K562 (cell line): ENCODE data around the gene LONRF2. TPM values are rescaled to one million over a fixed set of nuclear protein-coding genes. Genes with fewer than 3 reads are reported as not detected.
A peak's percentile ranks its signal among the peaks of the same experiment; 100 is the strongest.

Experiments used
- BCL6 ChIP-seq: fragments of 250-450 bp; sonication (Bioruptor Pico); IDR thresholded peaks from 2 replicates; pipeline ENCODE4 v1.4.0; 2020
- CAMTA2 ChIP-seq: fragments of 250-450 bp; sonication (Bioruptor Pico); conservative IDR thresholded peaks from 2 replicates; pipeline ENCODE4 v1.5.1; 2022
- DACH1 ChIP-seq: fragments of 450-650 bp; IDR thresholded peaks from 2 replicates; pipeline ENCODE4 v1.6.1; 2018; ENCODE audit not compliant: partially characterized antibody
- DIDO1 ChIP-seq: fragments of 450-650 bp; IDR thresholded peaks from 2 replicates; pipeline ENCODE4 v1.6.1; 2016; ENCODE audit warnings: low read depth, missing biosample characterization, missing genetic modification characterization
- LCOR ChIP-seq: sonication (generic); formaldehyde crosslinking; IDR thresholded peaks from 2 replicates; pipeline ENCODE4 v1.8.0; 2022; ENCODE audit warnings: mild to moderate bottlenecking, missing genetic modification reagents
- MYC ChIP-seq, 2 experiments: fragments of 250-450 bp in 1 of 2; sonication (Bioruptor Pico) in 1 of 2; IDR thresholded peaks; 2 replicates each; pipeline versions ENCODE4 v1.5.1 to v1.6.1; 2012 to 2021; ENCODE audit warnings: low read depth in 2 of 2, borderline replicate concordance in 1 of 2, improper control_type of control experiment in 1 of 2, low read length in 1 of 2, mild to moderate bottlenecking in 1 of 2, moderate library complexity in 1 of 2
- NFXL1 ChIP-seq: fragments of 450-650 bp; formaldehyde crosslinking; IDR thresholded peaks from 2 replicates; pipeline ENCODE4 v1.4.0; 2021; ENCODE audit warnings: mild to moderate bottlenecking
- RBM25 ChIP-seq: fragments of 200-400 bp; formaldehyde crosslinking; IDR thresholded peaks from 2 replicates; pipeline ENCODE4 v1.6.1; 2018; ENCODE audit warnings: low read length, low read depth, moderate library complexity; ENCODE audit not compliant: severe bottlenecking
- REST ChIP-seq, 2 experiments: fragments of 450-650 bp; formaldehyde crosslinking in 1 of 2; IDR thresholded peaks; 2 replicates each; pipeline versions ENCODE4 v1.4.0 to v1.6.1; 2014 to 2020; ENCODE audit warnings: mild to moderate bottlenecking in 2 of 2, borderline replicate concordance in 1 of 2, low read depth in 1 of 2
- SMARCA5 ChIP-seq: fragments of 450-650 bp; IDR thresholded peaks from 2 replicates; pipeline ENCODE4 v1.6.1; 2016
- SUPT5H ChIP-seq: fragments of 450-650 bp; IDR thresholded peaks from 2 replicates; pipeline ENCODE4 v1.6.1; 2016
- TBL1XR1 ChIP-seq, 2 experiments: IDR thresholded peaks; 2 replicates each; pipeline ENCODE4 v1.6.1; 2012; ENCODE audit warnings: improper control_type of control experiment in 2 of 2, low read length in 2 of 2, mild to moderate bottlenecking in 1 of 2
- YY1 ChIP-seq, 3 experiments: IDR thresholded peaks; 2 replicates each; pipeline ENCODE4 v1.6.1; 2011; ENCODE audit warnings: low read length in 2 of 3, mild to moderate bottlenecking in 2 of 3, moderate library complexity in 2 of 3, borderline replicate concordance in 1 of 3, control low read depth in 1 of 3, low read depth in 1 of 3; ENCODE audit not compliant: insufficient read depth in 3 of 3, insufficient replicate concordance in 2 of 3, control insufficient read depth in 1 of 3, insufficient read length in 1 of 3; ENCODE audit errors: extremely low read depth in 1 of 3
- ZNF583 ChIP-seq: fragments of 250-450 bp; sonication (Bioruptor Pico); IDR thresholded peaks from 2 replicates; pipeline ENCODE4 v1.4.0; 2020
- polyA plus RNA-seq, 8 experiments: library from polyadenylated mRNA; depleted of rRNA in 4 of 8; stranded (reverse) in 5 of 8; unstranded in 3 of 8; fragments of >200 nt; fragmentation: Nextera tagmentation in 2 of 8; fragmentation: Illumina TruSeq in 1 of 8; extraction: Ambion mirVana in 2 of 8; extraction: Trizol in 1 of 8; gene quantifications; 2 replicates each; pipeline versions ENCODE4 v1.2.1 to v1.2.3, GENCODE V29; 2011 to 2014; ENCODE audit warnings: inconsistent platforms in 1 of 8, missing spikeins in 1 of 8
- total RNA-seq, 7 experiments: library from RNA; depleted of rRNA in 6 of 7; stranded (reverse); fragments of >200 nt in 6 of 7; fragmentation: Illumina TruSeq in 2 of 7; extraction: Trizol in 2 of 7; gene quantifications; 2 replicates each; pipeline versions ENCODE4 v1.2.1 to v1.2.3, GENCODE V29; 2011 to 2021; ENCODE audit warnings: low replicate concordance in 1 of 7
- TF ChIP-seq, protein P1 (sequence below): fragments of 250-450 bp; sonication (Bioruptor Pico); IDR thresholded peaks from 2 replicates; pipeline ENCODE4 v1.4.0; 2020; ENCODE audit warnings: mild to moderate bottlenecking, moderate library complexity, borderline replicate concordance
- TF ChIP-seq, protein P2 (sequence below): fragments of 250-450 bp; sonication (Bioruptor Pico); IDR thresholded peaks from 2 replicates; pipeline ENCODE4 v1.6.1; 2021; ENCODE audit warnings: mild to moderate bottlenecking

The LONRF2 gene
- total and polyA plus RNA-seq, 9 of the 15 experiments (the other 6 are each of a cell fraction or from before 2014, with no cell fraction given): 0.35 to 5.0 (median 2.7) TPM

DNA sequence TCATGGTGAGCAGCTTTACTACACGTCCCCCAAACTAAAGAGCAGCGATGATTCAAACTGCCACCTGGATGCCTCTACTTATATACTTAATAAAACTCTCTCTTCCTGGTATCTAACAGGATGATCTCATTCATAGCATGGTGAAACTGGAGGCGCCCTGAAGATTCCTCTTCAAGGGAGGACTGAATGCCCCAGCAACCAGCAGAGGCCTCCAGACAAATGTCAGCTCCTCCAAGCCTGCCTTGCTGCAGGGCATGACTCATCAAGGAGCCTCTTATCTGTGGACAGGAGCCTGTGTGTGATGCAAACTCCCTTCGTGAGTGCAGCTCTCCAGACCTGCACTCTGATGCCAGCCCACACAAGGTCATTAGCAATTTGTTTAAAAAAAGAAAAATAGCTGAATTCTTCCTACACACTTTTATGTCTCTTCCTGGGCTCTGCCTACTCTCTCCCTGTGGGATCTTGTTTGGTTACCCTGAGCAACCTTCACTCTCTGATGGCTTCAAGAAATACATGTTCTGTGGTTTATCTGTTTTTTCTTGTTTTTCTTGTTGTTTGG is 30.2 kb downstream of the LONRF2 start (continued):
- TF ChIP-seq REST (IDR thresholded peaks at IDR 0.05; ENCODE audit: borderline replicate concordance) (peak; percentile 47; the same call in 1 of the 2 replicates), REST (CRISPR knock-in tag; IDR thresholded peaks at IDR 0.05; ENCODE audit: low read depth) (no peak), SMARCA5 (no peak), DIDO1 (tag) (no peak), ZNF583 (peak; percentile 73; the same call in 1 of the 2 replicates), CAMTA2 (CRISPR knock-in tag) (no peak), SUPT5H (no peak), RBM25 (no peak), TBL1XR1 (IDR thresholded peaks at IDR 0.05; ENCODE audit: low read length in 2 of 2) (peak in 1 of 2 experiments; percentile 70; a peak in 1 of 4 replicates), YY1 (IDR thresholded peaks at IDR 0.05; ENCODE audit: borderline replicate concordance in 1 of 3, control insufficient read depth in 1 of 3, extremely low read depth in 1 of 3, insufficient read depth in 3 of 3, insufficient read length in 1 of 3, insufficient replicate concordance in 2 of 3, low read depth in 1 of 3, low read length in 2 of 3) (peak in 1 of 3 experiments; percentile 73), LCOR (0 out of 2 replicates have a peak, but pooled peaks have one; percentile 38), DACH1 (peak; percentile 45), MYC (IDR thresholded peaks at IDR 0.05; ENCODE audit: low read depth, low read length) (peak; percentile 66; the same call in 1 of the 2 replicates), MYC (CRISPR knock-in tag; IDR thresholded peaks at IDR 0.05; ENCODE audit: borderline replicate concordance, low read depth) (0 out of 2 replicates have a peak, but pooled peaks have one; percentile 10), NFXL1 (CRISPR knock-in tag) (0 out of 2 replicates have a peak, but pooled peaks have one; percentile 66), BCL6 (CRISPR knock-in tag) (no peak)
- TF ChIP-seq, protein P1, sequence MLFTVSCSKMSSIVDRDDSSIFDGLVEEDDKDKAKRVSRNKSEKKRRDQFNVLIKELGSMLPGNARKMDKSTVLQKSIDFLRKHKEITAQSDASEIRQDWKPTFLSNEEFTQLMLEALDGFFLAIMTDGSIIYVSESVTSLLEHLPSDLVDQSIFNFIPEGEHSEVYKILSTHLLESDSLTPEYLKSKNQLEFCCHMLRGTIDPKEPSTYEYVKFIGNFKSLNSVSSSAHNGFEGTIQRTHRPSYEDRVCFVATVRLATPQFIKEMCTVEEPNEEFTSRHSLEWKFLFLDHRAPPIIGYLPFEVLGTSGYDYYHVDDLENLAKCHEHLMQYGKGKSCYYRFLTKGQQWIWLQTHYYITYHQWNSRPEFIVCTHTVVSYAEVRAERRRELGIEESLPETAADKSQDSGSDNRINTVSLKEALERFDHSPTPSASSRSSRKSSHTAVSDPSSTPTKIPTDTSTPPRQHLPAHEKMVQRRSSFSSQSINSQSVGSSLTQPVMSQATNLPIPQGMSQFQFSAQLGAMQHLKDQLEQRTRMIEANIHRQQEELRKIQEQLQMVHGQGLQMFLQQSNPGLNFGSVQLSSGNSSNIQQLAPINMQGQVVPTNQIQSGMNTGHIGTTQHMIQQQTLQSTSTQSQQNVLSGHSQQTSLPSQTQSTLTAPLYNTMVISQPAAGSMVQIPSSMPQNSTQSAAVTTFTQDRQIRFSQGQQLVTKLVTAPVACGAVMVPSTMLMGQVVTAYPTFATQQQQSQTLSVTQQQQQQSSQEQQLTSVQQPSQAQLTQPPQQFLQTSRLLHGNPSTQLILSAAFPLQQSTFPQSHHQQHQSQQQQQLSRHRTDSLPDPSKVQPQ (CRISPR knock-in tag): 0 out of 2 replicates have a peak, but pooled peaks have one; percentile 46
- TF ChIP-seq, protein P2, sequence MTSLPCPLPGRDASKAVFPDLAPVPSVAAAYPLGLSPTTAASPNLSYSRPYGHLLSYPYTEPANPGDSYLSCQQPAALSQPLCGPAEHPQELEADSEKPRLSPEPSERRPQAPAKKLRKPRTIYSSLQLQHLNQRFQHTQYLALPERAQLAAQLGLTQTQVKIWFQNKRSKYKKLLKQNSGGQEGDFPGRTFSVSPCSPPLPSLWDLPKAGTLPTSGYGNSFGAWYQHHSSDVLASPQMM (CRISPR knock-in tag): no peak
